ENCODE data around the gene MAGEB17. TPM values are rescaled to one million over a fixed set of nuclear protein-coding genes. Genes with fewer than 3 reads are reported as not detected.

The MAGEB17 gene
- polyA plus RNA-seq, 1 donor from 2014 or later, result 0.17 TPM

GRCh38 chrX:16188687-16189086 lies 21.4 kb downstream of the MAGEB17 start:
- Histone ChIP-seq H3K4me3 (ENCODE audit: low read length) (no peak overlapping the region), H3K79me2 (replicated peaks; ENCODE audit: insufficient read depth, low read length) (no peaks in the 10 kb centered on the region), H3K27ac (ENCODE audit: low read length) (no peak overlapping the region), H3K9me3 (ENCODE audit: low read length) (no peaks in the 10 kb centered on the region), H3F3A (ENCODE audit: insufficient read depth, low read length, poor library complexity, severe bottlenecking) (no peaks in the 10 kb centered on the region), H3K9me2 (ENCODE audit: insufficient read depth, low read length) (no peaks in the 10 kb centered on the region), H3K9ac (ENCODE audit: low read length) (no peak overlapping the region), H3K27me3 (ENCODE audit: insufficient read depth, low read depth, low read length) (no peaks in the 10 kb centered on the region), H4K20me1 (ENCODE audit: insufficient read depth) (no peaks in the 10 kb centered on the region), H3K36me3 (ENCODE audit: insufficient read depth, low read length) (no peaks in the 10 kb centered on the region), H2AFZ (ENCODE audit: low read depth, low read length) (no peak overlapping the region), H3K4me2 (ENCODE audit: low read length) (no peak overlapping the region)
- TF ChIP-seq RAD21 (conservative IDR thresholded peaks at IDR 0.05) (no peak), MXI1 (conservative IDR thresholded peaks at IDR 0.05; ENCODE audit: poor library complexity, severe bottlenecking) (no peak), SMC3 (conservative IDR thresholded peaks at IDR 0.05; ENCODE audit: poor library complexity) (no peak), REST (IDR thresholded peaks at IDR 0.05; ENCODE audit: borderline replicate concordance) (no peak), CTCF (IDR thresholded peaks at IDR 0.05; ENCODE audit: poor library complexity, severe bottlenecking) (no peak), TAF1 (IDR thresholded peaks at IDR 0.05; ENCODE audit: low read depth) (no peak), EZH2 (IDR thresholded peaks at IDR 0.05; ENCODE audit: borderline replicate concordance, insufficient read depth, low read length, poor library complexity, severe bottlenecking) (no peak), EP300 (conservative IDR thresholded peaks at IDR 0.05; ENCODE audit: poor library complexity, severe bottlenecking) (no peak), POLR2AphosphoS5 (IDR thresholded peaks at IDR 0.05) (no peak)

- Histone ChIP-seq H3K9me2 (ENCODE audit: insufficient read depth, low read length) (no peaks in the 10 kb centered on the region), H3K36me3 (ENCODE audit: insufficient read depth, low read length) (no peaks in the 10 kb centered on the region), H3K9ac (ENCODE audit: low read length) (no peak overlapping the region), H3F3A (ENCODE audit: insufficient read depth, low read length, poor library complexity, severe bottlenecking) (no peaks in the 10 kb centered on the region), H3K27me3 (ENCODE audit: insufficient read depth, low read depth, low read length) (no peaks in the 10 kb centered on the region), H3K27ac (ENCODE audit: low read length) (no peak overlapping the region), H4K20me1 (ENCODE audit: insufficient read depth) (no peaks in the 10 kb centered on the region), H3K4me3 (ENCODE audit: low read length) (no peak overlapping the region), H3K9me3 (ENCODE audit: low read length) (no peaks in the 10 kb centered on the region), H2AFZ (ENCODE audit: low read depth, low read length) (no peak overlapping the region), H3K79me2 (replicated peaks; ENCODE audit: insufficient read depth, low read length) (no peaks in the 10 kb centered on the region), H3K4me2 (ENCODE audit: low read length) (no peak overlapping the region)
- TF ChIP-seq EZH2 (IDR thresholded peaks at IDR 0.05; ENCODE audit: borderline replicate concordance, insufficient read depth, low read length, poor library complexity, severe bottlenecking) (no peak), EP300 (conservative IDR thresholded peaks at IDR 0.05; ENCODE audit: poor library complexity, severe bottlenecking) (no peak), SMC3 (conservative IDR thresholded peaks at IDR 0.05; ENCODE audit: poor library complexity) (no peak), CTCF (IDR thresholded peaks at IDR 0.05; ENCODE audit: poor library complexity, severe bottlenecking) (no peak), TAF1 (IDR thresholded peaks at IDR 0.05; ENCODE audit: low read depth) (no peak), POLR2AphosphoS5 (IDR thresholded peaks at IDR 0.05) (no peak), MXI1 (conservative IDR thresholded peaks at IDR 0.05; ENCODE audit: poor library complexity, severe bottlenecking) (no peak), RAD21 (conservative IDR thresholded peaks at IDR 0.05) (no peak), REST (IDR thresholded peaks at IDR 0.05; ENCODE audit: borderline replicate concordance) (no peak)
These were observed 24.3 kb downstream of the MAGEB17 start for GRCh38 chrX:16191605-16192004.
